Suprapubic skin (tissue), 4 donors: Measurements from ENCODE around the gene ENSA. TPM values are rescaled to one million over a fixed set of nuclear protein-coding genes. Genes with fewer than 3 reads are reported as not detected.

ENCODE experiments used
- DNase-seq, 2 donors: peaks; one replicate each; pipeline ENCODE4 v3.0.0-alpha.2; 2019; ENCODE audit warnings: low spot score in 2 of 2
- H3K27ac ChIP-seq: fragments of 200-600 bp; sonication (generic); one replicate; pipeline ENCODE4 v1.5.1; 2019
- H3K27me3 ChIP-seq: fragments of 200-600 bp; sonication (generic); one replicate; pipeline ENCODE4 v1.5.1; 2019
- H3K36me3 ChIP-seq: fragments of 200-600 bp; sonication (generic); one replicate; pipeline ENCODE4 v1.5.1; 2019
- H3K4me1 ChIP-seq: fragments of 200-600 bp; sonication (generic); one replicate; pipeline ENCODE4 v1.5.1; 2019
- H3K4me3 ChIP-seq: fragments of 200-600 bp; sonication (generic); one replicate; pipeline ENCODE4 v1.5.1; 2019; ENCODE audit warnings: mild to moderate bottlenecking
- H3K9me3 ChIP-seq: fragments of 200-600 bp; sonication (generic); one replicate; pipeline ENCODE4 v1.5.1; 2019
- EP300 ChIP-seq: sonication (generic); formaldehyde crosslinking; IDR thresholded peaks from one replicate; pipeline ENCODE4 v1.6.1; 2017; ENCODE audit warnings: antibody characterized with exemption
- POLR2A ChIP-seq, 2 donors: fragments of 450-650 bp; IDR thresholded peaks; one replicate each; pipeline ENCODE4 v1.6.1; 2017; ENCODE audit warnings: antibody characterized with exemption in 2 of 2, mild to moderate bottlenecking in 2 of 2, moderate library complexity in 2 of 2
- POLR2AphosphoS5 ChIP-seq, 3 donors: sonication (generic); formaldehyde crosslinking; IDR thresholded peaks; one replicate each; pipeline ENCODE4 v1.6.1; 2017; ENCODE audit warnings: antibody characterized with exemption in 3 of 3
- WGBS: methylation state at CpG from one replicate; pipeline ENCODE4 v1.1.5; 2018; 5-methylcytosine and 5-hydroxymethylcytosine counted together
- total RNA-seq, 4 donors: library from RNA; depleted of rRNA; stranded (reverse); fragments of >200 nt; gene quantifications; one replicate each; pipeline ENCODE4 v1.1.0, GENCODE V29; 2016
- TF ChIP-seq, protein P1 (sequence below), 2 donors: fragments of 200-600 bp in 1 of 2; fragments of 450-650 bp in 1 of 2; sonication (generic) in 1 of 2; IDR thresholded peaks; one replicate each; pipeline ENCODE4 v1.5.1; 2016 to 2019; ENCODE audit warnings: antibody characterized with exemption in 2 of 2, mild to moderate bottlenecking in 1 of 2, moderate library complexity in 1 of 2

ENSA gene
- total RNA-seq, 4 donors from 2014 or later = 266 to 384 (median 291) TPM

DNA sequence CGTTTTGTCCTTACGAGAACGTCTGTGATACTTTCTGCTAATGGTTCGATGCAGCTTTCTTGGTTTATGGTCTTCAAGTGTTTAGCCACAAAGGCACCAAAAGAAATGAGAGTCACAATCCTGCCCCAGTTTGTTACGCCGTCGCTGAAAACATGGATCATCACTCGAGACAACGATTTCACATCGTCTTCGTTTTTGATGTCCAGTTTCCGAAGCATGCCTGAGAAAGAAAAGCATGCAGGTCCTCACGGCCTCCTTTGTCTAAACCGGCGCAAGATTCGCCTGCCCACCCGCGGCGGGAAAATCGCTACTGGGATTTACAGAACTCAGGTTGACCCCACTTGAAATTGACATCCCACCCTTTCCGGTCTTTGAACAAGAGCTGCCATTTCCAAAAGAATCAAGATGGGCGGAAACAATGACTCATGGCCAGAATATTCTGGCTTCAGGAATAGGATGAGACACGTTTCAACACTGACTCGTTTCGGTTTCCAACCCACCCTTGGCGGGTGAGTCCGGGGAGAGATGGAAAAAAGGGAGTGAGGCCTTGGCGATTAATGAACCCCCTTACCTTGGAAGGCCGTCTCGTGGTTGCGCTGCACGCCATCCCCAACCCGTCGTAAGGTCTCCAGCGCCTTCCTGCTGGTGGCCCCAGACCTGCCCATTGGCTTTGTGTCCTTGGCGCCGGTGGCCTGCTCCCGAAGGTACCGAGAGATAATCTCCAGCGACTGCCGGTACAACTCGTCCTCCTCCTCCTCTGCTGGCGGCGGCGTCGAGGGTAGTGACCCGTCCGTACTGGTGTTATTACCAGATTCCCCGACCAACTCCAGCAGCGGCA lies 50.9 kb downstream of the ENSA start:
- DNase-seq = peak in 1 of 2 donors; percentile 83
- Histone ChIP-seq H3K9me3 (no peaks in the 10 kb centered on the region), H3K27ac (peak overlapping the region; percentile 100), H3K36me3 (peaks cover 40% of the 10 kb centered on the region), H3K27me3 (no peaks in the 10 kb centered on the region), H3K4me1 (peaks cover 34% of the 10 kb centered on the region), H3K4me3 (peak overlapping the region; percentile 98)
- TF ChIP-seq, protein P1, sequence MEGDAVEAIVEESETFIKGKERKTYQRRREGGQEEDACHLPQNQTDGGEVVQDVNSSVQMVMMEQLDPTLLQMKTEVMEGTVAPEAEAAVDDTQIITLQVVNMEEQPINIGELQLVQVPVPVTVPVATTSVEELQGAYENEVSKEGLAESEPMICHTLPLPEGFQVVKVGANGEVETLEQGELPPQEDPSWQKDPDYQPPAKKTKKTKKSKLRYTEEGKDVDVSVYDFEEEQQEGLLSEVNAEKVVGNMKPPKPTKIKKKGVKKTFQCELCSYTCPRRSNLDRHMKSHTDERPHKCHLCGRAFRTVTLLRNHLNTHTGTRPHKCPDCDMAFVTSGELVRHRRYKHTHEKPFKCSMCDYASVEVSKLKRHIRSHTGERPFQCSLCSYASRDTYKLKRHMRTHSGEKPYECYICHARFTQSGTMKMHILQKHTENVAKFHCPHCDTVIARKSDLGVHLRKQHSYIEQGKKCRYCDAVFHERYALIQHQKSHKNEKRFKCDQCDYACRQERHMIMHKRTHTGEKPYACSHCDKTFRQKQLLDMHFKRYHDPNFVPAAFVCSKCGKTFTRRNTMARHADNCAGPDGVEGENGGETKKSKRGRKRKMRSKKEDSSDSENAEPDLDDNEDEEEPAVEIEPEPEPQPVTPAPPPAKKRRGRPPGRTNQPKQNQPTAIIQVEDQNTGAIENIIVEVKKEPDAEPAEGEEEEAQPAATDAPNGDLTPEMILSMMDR (IDR thresholded peaks at IDR 0.05) = no peak
- TF ChIP-seq POLR2A (IDR thresholded peaks at IDR 0.05) (peak in 1 of 2 donors; percentile 53), POLR2AphosphoS5 (IDR thresholded peaks at IDR 0.05) (peak; percentile 63 to 92 (median 80))
- under 1% methylated on average over 41 of the region's 50 CpGs for WGBS

DNA sequence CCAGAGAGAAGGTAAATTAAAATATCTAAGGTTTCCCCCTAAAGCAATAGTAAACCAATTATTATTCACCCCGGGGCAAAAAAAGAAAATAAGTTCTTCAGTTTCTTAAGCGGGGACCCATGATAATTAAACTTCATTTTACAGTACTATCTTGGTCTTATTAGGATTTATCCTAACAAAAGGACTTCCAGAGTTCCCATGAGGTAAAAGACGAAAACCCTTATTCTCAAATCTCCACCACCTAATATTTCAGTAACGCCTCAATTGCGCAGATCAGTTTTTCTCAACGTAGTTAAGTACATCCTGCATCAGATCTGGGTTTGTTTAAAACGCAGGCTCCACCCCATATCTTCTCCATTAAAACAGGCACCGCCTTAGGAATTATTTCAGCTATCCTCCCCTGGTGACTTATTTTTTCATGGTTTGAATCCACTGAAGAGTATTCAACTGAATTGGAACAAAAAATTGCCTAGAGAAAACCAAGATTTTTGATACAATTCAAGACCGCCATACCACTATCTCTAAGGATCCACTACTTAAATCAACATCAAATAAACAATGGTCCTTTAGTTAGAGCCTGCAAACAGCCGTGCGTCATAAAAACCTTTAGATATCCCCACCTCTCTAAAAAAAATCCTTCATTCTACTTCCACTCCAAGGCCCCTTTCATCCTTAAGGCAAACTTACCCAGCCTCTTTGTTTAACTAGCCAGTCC lies 51.7 kb downstream of the ENSA start:
- peak overlapping the region; percentile 98 for H3K4me3 ChIP-seq
- TF ChIP-seq EP300 (no peak), POLR2AphosphoS5 (IDR thresholded peaks at IDR 0.05) (peak in 1 of 3 donors; percentile 8), POLR2A (IDR thresholded peaks at IDR 0.05) (no peak)
- TF ChIP-seq, protein P1 (IDR thresholded peaks at IDR 0.05) = no peak
- no peak for DNase-seq
- H3K27ac ChIP-seq = peak overlapping the region; percentile 100
- peaks cover 42% of the 10 kb centered on the region for H3K4me1 ChIP-seq
- peaks cover 48% of the 10 kb centered on the region for H3K36me3 ChIP-seq
- no peaks in the 10 kb centered on the region for H3K27me3 ChIP-seq
- H3K9me3 ChIP-seq = no peaks in the 10 kb centered on the region
- under 1% methylated on average over 11 of the region's 11 CpGs for WGBS

DNA sequence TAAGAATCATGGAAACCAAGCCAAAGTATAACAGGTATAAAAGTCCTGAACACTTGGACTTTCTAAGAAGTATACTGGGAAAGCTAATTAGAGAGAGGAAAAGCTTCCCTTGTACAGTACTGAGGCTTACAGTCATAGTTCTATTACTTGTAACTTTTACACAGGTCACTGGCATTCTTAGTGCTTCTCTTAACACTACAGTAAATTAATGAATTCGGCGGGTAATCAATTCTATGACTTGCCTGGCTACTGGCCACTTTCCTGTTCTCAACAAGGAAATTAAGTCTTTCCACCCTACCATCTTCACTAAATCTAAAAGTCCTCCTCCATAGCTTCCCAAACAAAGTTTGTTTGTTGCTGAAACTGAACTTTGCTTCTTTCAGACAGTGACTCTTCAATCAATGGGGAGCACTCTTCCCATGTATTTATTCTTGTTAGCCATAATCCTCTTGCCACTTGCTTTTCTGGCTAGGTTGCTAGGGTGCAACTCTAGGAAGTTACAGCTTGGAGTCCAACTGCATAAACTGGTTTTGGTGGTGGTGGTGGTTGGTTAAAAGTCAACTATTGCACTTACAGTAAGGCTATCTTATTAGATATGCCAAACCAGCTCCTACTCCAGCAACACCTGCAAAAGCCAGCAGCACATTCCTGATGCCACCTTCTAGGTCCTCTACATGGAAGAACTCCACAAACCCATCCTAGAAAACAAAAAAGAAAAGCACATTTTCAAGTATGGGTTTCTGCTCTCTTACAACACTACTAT lies 52.4 kb downstream of the ENSA start:
- TF ChIP-seq, protein P1 (IDR thresholded peaks at IDR 0.05) = no peak
- TF ChIP-seq EP300 = no peak
- TF ChIP-seq POLR2AphosphoS5 (IDR thresholded peaks at IDR 0.05) = peak in 1 of 3 donors; percentile 12
- peak overlapping the region; percentile 98 for H3K4me3 ChIP-seq
- peak overlapping the region; percentile 100 for H3K27ac ChIP-seq
- 0% methylated on average over 2 of the region's 2 CpGs for WGBS
- DNase-seq = no peak
- peaks cover 54% of the 10 kb centered on the region for H3K36me3 ChIP-seq
- H3K4me1 ChIP-seq = peaks cover 49% of the 10 kb centered on the region
- no peaks in the 10 kb centered on the region for H3K9me3 ChIP-seq
- H3K27me3 ChIP-seq = no peaks in the 10 kb centered on the region

DNA sequence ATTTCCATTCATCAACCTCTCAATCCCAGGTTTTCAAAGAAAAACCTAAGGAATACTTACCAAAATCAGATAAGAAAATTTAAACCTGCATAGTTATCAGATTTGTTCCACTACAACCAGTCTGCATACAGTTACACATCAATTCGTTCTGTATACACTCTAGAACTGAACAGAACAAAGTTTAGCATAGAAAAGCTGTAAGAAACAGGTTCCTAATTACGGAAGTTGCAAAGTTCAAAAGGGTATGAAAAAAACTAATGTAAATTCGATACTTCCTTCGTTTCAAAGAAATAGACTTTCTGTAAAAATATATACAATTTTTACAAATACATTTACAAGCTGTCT lies 53.1 kb downstream of the ENSA start:
- H3K27ac ChIP-seq = peak overlapping the region; percentile 100
- H3K4me1 ChIP-seq = peaks cover 56% of the 10 kb centered on the region
- peak overlapping the region; percentile 98 for H3K4me3 ChIP-seq
- TF ChIP-seq POLR2AphosphoS5 (IDR thresholded peaks at IDR 0.05) (no peak), POLR2A (IDR thresholded peaks at IDR 0.05) (no peak), EP300 (no peak)
- TF ChIP-seq, protein P1 (IDR thresholded peaks at IDR 0.05) = no peak
- H3K36me3 ChIP-seq = peaks cover 57% of the 10 kb centered on the region
- WGBS = 3% methylated on average over 4 of the region's 4 CpGs
- H3K9me3 ChIP-seq = no peaks in the 10 kb centered on the region
- DNase-seq = no peak
- H3K27me3 ChIP-seq = no peaks in the 10 kb centered on the region
